ENCODE data around the gene RASSF4.

The RASSF4 gene

DNA sequence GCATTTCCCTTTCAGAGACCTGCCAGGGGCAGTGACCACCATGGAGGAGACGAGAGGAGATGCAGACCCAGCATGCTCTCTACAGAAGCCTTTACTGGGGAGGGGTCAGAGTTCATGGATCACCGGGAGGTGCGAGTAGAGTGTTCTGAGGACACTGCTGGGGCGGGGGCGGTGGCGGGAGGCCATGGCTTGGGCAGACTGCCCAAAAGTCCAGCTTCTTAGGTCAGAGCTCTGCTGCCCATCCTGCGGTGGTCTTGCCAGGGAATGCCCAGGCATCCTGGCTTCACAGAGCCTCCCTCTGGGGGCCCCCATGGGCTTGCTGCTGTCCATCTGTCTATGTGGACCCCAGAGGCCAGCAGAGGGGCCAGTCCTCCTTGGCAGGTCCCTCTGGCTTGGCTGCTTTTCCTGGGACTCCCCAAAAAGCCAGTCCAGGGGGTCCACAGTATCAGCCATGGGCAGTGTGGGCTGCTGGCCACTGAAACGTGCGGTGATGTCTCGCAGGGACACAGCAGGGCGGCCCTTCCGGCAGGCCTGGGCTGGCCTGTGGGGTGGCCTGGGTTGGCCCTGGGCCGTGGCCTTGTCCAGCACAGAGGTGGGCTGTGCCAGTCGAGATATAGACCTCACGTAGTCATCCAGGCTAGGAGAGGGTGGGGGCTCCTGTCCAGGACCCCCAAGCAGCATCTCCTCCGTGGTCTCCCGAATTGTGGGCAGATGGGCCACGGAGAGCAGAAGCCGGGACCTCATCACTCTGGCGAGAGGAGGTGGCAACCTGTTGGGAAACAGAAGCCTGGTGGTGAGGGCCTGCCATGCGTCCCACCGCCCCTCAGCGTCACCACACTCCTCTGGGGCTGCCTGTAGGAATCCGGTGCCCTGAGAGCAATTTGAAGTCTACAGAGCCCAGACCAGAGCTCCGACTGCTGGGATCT is 17.9 kb downstream of the RASSF4 start:
- no peak for DNase-seq

DNA sequence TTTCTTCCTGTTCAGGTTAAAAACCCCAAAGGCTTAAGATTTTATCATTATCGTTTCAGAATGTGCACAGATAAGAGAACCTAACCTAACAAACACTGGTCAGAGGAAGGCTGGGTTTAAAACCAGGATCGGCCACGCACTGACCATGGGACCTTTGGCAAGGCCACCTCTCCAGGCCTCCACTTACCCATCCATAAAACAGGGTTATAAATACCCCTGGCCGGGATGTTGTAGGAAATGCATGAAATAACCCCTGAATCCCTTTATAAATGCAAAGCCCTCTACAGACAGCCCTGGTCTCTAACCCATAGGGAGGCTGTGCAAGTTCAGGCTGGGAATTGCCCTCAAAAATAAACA is 18.6 kb downstream of the RASSF4 start:
- DNase-seq: no peak

DNA sequence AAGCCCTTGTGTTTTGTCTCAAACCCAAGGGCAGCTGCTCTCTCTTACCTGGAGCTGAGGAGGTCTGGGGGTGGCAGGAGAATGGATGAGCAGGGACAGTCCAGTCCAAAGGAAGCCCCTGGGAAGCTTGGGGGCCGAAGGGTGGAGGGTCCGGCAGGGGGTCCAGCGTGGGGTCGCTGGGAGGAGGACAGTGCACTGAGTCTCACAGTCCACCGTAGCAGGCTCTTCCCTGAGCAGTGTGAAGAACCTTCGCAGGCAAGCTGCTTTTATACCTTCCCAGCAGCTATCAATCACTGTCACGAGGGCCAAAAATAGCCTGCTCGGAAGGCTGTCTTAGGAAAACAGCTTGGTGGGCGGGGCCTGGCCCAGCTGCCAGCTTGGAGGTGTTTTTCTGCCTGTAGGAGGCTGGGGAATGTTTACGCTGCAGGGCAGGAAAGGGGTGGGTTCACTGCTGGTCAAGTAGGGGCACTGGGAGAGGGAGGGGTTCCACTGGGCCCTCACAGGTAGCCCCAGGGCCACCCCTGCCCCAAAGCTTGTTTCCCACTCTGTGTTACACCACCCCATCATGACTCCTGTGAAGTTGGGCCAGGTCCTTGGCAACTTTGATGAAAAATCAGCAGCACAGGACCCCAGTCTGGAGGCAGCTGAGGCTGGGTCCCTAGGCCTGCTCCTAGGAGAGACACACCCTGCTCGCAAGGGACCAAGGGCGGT is 19.1 kb downstream of the RASSF4 start, which contains the start of gene DEPP1:
DEPP1 (minus strand) TSS at position 240 of the 711 bp plus-strand sequence. CDS start 779 bp downstream, outside the sequence.
- DNase-seq: peak; percentile 94

DNA sequence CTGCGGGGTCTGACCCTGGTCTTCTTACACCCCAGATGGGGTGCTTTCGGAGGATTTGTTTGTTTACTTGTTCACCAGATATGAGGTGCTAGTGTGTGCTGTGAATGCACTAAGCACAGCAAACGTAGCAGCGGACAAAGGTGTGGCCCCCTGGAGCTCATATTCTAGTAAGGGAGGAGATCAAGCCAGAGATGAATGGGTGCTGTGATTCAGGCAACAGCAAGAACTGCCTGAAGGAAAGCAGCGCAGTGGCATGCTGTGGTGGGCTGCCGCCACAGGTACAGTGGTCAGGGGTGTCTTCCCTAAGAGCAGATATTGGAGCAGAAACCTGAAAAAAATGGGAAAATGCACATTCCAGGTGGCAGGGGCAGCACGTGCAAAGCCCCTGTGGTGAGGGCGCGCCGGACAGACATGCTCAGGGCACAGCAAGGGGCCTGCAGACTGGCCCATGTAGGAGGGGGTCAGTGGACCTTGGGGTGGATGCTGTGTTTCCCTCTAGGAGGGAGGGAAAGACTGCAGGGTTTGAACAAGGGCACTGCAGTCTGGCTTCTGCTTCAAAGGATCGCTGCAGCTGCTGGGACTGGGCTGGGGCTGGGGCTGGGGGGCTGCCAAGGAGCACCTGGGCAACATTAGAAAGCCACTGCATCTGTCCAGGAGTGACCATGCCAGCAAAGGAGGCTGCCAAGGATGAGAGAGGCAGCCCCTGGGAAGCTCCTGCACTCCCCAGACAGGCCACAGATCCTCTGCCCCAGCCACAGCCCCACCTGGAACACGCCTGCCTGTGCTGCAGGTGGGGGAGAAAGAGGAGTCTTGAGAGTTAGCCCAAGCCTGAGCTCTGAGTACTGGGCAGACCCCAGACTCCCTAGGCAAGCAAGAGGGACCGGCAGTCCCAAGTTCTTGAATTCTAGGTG is 19.9 kb downstream of the RASSF4 start:
- DNase-seq: no peak

DNA sequence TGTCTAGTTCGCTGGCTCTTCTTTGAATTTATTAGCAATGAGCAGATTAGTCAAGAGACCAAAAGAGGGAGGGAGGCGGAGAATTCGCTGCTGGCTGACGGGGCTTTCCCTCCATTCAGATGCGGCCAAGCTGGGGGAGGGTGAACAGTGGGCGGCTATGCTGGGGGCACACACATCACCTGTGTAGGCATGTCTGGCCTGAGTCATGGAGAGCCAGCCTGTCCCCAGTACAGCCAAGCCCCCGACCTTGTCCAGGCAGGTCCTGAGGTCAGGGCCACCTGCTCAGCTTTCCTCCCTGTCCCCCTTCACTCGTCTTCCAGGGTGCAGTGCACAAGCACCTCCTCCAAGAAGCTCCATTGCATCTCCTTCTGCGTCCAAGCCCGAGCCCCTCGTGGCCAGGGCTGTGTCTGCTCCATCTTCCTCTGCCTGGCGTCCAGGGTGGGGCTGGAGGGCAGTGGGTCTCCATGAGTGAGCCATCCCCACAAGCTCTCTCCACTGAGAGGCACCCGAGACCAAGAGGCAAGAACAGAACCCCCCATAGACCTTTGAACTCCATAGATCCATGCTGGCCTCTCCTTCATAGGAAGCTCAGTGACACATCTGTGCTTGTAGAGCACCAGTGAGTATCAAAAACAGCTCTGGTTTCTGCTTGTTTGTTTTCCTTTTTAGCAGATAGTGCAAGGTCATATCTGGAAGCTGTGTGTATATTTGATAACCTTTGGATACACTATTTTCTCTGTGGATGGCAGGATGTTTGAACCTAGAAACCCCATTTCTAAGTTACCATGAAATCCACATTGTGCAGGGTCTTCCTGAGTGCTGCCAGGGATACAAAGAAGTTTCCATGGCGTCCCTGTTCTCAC is 20.9 kb downstream of the RASSF4 start:
- no peak for DNase-seq

DNA sequence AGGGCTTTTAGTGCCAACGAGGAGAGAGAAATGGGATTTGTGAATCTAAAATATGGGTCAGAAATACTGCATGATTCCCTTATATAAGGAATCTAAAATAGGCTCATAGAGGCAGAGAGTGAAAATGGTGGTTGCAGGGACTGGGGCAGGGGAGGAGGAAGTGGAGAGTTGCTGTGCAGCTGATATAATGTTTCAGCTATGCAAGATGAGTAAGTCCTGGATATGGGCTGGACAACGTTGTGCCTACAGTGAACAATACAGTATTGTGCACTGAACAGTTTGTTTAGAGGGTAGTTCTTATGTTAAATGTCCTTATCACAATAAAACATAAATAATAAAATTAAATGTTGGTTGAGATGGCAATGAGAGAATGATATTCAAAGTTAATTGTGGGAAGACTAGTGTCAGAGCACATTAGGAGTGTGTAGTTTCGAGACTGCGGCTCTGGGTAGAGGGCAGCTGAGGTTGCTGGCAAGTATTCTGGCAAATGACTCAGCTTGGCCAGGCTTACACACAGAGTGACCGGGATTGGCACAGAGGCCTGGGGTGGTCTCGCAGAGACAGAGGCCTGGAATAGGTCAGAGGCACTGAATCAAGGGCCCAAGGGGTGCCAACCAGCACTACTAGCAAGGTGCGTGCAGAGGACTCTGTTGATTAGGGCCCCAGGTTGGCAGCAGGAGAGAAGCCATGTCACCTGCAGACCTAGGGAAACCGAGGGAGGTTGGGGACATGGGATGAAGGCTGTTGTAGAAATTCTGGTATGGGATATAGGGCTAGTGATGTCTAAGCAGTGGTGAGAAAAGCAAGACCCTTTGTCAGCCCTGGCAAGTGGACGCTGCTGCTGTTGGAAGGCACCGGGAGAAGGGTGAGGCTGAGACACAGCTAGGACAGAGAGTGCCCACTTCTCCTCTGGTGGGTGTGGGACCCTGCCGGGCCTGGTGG is 21.8 kb downstream of the RASSF4 start:
- peak; percentile 86 for DNase-seq

DNA sequence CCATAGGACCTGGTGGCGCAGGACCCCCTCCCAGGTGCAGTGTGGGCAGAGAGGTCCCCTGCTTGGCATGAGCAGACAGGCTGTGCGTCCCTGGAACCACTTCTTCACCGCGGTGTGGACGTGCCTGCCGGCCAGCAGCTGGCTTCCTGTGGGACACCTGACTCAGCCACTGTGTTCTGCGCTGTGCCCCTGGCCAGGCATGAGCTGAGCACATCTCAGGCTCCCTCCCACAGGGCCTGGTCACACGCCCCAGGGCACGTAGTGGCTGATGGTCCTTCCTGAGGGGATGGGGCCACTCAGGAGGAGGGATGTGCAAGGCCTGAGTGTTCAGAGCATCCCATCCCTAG is 22.5 kb downstream of the RASSF4 start:
- no peak for DNase-seq

DNA sequence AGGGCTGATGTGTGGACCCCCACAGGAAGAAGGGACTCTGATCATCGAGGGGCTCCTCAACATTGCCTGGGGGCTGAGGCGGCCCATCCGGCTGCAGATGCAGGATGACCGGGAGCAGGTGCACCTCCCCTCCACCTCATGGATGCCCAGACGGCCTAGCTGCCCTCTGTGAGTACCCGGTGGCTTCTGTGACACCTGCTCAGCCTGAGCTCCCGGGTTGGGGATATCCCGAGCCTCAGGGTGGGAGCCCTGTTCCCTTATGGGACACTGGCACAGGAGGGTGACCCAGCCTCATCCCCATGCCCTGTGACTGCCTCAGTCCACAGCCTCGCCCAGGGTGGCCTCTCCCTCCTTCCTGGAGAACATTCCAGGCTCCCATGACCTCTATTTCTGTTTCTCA is 22.9 kb downstream of the RASSF4 start:
- no peak for DNase-seq

DNA sequence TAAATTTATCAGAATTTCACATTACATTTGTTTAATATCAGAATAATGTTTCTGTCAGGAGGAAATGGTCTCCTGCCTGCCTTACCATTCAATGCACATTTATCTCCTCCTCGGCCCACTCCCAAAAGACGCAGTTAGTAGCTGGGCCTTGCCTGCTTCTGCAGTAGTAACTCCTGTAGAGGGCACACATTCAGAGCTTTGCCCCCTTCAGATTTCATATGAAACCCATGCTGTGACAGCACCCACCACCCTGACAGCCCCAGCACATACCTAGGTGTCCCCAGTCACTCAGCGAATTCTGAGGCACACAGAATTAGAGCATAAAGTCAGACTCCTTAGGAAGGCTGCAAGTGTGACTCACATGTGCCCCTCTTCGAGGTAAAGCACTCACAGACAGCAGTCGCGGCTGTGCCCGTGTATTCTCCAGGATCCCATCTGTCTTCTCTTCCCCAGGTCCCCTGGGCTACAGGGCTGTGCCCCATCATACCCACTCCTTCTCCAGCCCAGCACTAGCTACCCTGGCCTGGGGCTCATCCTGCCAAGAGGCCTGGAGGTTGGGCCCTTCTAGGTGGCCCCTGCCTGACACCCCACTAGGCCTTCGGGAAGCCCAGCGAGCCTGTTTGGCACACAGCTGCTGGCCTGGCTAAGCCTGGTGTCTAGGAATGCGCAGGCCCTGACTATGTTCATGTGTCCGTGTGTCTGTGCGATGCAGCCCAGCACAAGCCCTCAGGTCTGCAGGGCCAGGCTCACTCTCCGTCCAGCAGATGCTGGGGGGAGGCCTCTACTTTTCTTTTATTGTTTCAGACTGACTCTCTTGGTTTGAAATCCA is 23.7 kb downstream of the RASSF4 start:
- no peak for DNase-seq

DNA sequence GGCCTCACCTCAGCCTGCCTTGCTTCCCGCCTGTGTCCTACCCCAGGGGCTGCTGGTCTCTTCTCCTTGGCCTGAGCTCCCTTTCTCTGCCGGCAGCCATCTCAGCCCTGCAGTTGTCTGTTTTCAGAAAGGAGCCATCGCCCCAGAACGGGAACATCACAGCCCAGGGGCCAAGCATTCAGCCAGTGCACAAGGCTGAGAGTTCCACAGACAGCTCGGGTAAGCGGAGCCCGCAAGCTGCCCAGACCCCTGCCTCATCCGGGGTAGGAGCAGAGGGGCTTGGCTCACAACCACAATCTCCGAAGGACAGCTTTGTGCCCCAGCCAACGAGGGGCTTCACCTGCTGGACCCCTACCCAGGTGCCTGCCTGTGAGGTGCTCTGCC is 24.3 kb downstream of the RASSF4 start:
- DNase-seq: no peak

DNA sequence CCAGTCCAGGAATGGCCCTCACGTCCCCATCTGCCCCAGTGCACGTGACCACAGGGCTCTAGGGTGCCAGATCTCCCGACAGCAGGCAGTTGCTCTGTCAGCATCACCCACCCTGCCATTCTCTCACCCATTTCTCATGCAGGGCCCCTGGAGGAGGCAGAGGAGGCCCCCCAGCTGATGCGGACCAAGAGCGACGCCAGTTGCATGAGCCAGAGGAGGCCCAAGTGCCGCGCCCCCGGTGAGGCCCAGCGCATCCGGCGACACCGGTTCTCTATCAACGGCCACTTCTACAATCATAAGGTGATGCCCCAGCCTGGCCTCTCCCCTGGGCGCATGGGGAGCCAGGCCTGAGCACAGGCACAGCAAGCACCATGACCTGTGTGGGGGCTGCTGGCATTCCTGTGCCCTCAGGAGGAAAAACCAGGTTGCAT is 25.1 kb downstream of the RASSF4 start:
- no peak for DNase-seq

DNA sequence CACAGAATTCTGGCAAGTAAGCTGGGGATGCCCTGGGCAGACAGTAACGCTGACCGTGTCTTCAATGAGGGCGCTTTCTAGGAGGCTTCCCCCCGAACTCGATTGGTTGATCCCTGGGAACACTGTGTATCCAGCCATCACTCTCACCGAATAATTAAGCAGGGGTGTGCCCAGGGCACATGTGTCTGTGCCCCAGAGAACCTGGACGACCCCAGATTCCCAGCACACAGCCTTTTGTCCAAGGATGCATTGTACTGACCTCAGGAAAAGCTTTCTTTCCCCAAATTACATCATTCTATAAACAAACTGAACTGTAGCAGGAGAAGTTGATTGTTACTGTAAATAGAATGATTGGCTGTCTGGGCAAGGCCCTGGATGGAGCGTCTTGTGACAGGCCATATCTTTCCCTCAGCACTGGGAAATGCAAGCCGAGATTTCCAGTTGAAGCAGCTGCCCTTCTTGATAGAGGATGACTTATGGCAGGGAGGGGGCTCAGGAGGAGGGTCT is 25.6 kb downstream of the RASSF4 start:
- no peak for DNase-seq

DNA sequence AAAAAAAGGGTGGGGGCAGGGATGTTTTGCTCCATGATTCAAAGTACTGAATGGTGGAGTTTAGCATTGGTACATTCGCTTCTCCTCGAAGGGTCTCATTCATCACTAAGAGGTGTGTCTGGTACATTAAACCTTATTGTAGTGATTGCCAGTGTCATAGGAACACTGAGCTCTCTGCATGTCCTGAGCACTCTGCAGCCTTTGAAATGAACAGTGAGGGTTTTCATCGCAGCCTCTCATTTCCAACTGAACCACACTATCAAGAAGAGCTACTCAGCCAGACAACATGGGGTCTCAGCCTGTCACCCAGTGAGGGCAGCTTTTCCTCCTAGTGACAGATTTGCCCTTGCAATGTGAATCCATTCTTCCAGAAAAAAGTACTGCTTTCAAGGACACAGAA is 26.6 kb downstream of the RASSF4 start:
- DNase-seq: no peak

DNA sequence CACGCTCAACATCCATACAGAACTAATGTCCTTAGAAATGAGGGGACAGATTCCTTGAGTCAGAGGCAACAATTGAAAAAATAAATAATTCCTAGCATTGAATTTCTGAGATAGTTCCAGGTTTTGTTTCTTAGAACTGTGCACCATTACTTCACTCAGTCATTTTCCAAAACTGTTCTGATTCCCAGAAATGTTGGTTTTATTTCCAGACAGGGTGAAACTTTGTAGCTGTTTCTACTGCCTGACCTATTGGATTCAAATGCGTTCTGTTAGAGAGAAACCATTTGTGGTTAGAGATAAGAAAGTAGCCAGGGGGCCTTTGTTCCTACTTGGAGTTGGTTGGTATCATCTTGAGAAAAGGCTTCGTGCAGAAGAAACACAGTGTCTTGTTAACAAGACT is 27.1 kb downstream of the RASSF4 start:
- DNase-seq: no peak

DNA sequence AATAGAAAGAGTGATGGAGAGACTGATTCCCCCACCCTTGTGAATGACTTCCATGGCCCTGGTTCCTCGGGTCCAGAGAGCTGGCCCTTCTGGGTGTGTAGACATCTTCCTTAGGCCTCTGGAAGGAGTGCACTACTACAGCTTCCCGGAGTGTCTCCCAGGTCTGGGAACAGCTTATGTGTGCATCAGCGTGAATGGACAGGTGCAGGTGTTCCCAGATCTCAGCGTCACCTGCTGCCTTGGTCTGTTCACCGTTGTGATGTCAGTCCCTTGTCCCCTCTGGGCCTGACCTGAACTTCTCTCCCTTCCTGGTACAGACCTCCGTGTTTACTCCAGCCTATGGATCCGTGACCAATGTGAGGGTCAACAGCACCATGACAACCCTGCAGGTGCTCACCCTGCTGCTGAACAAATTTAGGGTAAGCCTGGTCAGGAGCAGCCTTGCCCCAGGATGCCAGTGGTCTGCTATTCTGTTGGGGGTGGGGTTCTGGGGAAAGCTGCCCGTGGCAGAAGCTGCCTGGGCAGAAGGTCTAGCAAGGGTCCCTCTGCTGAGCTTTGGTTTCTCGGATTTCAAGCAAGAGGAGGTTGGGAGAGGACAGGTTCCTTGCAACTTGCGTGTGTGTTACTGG is 29.5 kb downstream of the RASSF4 start:
- DNase-seq: no peak

DNA sequence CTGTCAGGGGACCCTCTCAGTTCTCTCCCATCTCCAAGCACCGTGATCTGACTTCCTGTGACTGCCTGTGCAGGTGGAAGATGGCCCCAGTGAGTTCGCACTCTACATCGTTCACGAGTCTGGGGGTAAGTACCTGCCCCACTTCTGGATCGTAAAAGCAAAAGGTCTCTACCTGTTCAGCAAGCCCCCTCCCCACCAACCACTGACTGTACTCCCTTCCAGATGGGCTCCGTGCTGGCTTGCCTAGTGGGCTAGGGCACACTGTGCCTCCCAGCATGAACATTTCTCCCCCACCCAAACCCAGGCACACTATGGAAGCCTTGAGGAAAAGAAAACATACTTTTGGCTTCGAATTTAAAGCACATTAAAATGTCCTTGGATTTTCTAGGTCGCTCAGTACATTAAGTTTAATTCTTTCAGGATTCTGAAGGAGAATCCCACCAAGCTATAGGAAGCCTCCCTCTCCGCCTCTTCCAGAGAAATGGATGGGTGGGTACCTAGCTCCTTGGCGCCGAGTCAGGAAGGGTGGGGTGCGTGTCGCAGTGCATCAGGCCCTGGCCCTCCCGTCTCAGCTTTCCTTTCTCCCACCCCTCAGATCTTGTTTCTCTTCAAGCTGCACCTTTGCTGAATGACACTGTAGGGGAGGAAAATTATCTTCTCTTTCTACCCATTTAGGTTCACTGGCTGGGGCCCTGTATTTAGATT is 30.1 kb downstream of the RASSF4 start:
- no peak for DNase-seq

DNA sequence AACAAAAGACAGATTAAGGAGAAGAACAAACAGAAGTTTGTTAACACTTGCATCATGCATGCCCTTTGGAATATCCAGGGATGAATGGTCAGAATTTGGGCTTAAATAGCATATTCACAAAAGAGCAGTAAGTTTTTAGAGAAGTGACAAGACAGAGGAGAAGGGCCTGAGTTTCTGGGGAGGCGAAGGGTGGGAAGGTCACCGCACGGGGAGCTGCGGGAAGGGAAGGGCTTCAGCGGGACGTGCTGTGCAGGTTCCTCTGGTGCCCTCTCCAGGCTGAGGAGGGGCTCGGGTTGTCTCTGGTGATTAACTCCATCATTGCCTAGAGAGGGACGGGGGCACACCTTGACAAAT is 30.7 kb downstream of the RASSF4 start:
- peak; percentile 26 for DNase-seq

DNA sequence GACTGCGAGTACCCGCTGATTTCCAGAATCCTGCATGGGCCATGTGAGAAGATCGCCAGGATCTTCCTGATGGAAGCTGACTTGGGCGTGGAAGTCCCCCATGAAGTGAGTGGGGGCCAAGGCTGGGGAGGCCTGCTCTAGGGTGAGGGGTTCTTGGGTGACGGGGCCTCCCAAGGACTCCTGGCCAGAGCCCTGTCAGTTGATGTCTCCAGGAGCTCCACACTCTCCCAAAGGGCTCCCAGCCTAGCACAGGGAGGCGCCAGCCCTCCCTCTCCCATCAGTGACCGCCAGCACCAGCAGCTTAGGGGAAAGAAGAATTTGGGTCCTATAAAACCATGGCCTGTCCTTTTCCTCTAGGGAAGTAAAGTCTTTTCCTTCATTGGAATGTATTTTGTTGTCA is 31.4 kb downstream of the RASSF4 start:
- DNase-seq: no peak

DNA sequence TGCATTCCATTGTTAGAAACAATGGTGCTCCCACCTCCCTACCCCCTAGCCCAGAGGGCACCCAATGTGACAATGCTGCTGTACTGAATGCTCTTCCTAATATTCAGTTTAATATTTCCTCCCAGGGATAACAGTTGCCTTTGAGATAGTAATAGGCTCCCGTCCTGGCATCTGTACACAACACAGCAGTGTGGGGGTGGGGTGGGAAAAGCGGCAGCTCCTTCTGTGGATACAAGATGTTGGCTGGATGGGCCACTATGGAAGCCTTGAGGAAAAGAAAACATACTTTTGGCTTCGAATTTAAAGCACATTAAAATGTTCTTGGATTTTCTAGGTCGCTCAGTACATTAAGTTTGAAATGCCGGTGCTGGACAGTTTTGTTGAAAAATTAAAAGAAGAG is 32.0 kb downstream of the RASSF4 start:
- no peak for DNase-seq
